Calu3 (cell line): ENCODE results near the gene PAFAH1B1. TPM values are rescaled to one million over a fixed set of nuclear protein-coding genes. Genes with fewer than 3 reads are reported as not detected.
"Not testable (repeated sequence)": the region's sequence is repeated elsewhere in the genome, so short reads cannot be mapped to it uniquely, and the experiment has no call there.

Source experiments
- BruUV-seq: library from RNA; stranded (reverse); fragments of 400-500 nt; replicated peaks from 2 replicates; lab custom pipeline; 2021; lab: Mats Ljungman, UMichigan
- CTCF ChIA-PET: fragments of 300-600 bp; sonication (Branson Sonifier 250); formaldehyde crosslinking; loops from one replicate; lab custom pipeline; 2022; ENCODE audit warnings: antibody characterized with exemption; lab: Charles Lee
- DNase-seq: peaks from one replicate; pipeline ENCODE4 v3.0.0; 2022
- H3K27ac Mint-ChIP-seq: one replicate; pipeline ENCODE4 v1.8.0; 2022; ENCODE audit warnings: mixed read lengths; ENCODE audit not compliant: unreplicated experiment
- H3K27me3 Mint-ChIP-seq: one replicate; pipeline ENCODE4 v1.8.0; 2022; ENCODE audit warnings: mixed read lengths; ENCODE audit not compliant: unreplicated experiment
- H3K36me3 Mint-ChIP-seq: one replicate; pipeline ENCODE4 v1.8.0; 2022; ENCODE audit warnings: mild to moderate bottlenecking, moderate library complexity, mixed read lengths; ENCODE audit not compliant: insufficient read depth, unreplicated experiment
- H3K4me1 Mint-ChIP-seq: one replicate; pipeline ENCODE4 v1.8.0; 2022; ENCODE audit warnings: mild to moderate bottlenecking, low read depth, mixed read lengths; ENCODE audit not compliant: unreplicated experiment
- H3K4me3 Mint-ChIP-seq: one replicate; pipeline ENCODE4 v1.8.0; 2022; ENCODE audit warnings: mild to moderate bottlenecking, low read depth, moderate library complexity, mixed read lengths; ENCODE audit not compliant: unreplicated experiment
- H3K9me3 Mint-ChIP-seq: one replicate; pipeline ENCODE4 v1.8.0; 2022; ENCODE audit warnings: low read depth, mixed read lengths; ENCODE audit not compliant: unreplicated experiment
- intact Hi-C: fragments of 100-400 bp; cut with micrococcal nuclease; formaldehyde crosslinking; loops from one replicate; pipeline ENCODE4 v1.10.0; 2022; ENCODE audit not compliant: unreplicated experiment
- total RNA-seq: library from RNA; stranded (reverse); gene quantifications from 2 replicates; pipeline ENCODE4 v1.2.3, GENCODE V29; 2022
- TF ChIP-seq, protein P1 (sequence below): fragments of 200-600 bp; IDR thresholded peaks from one replicate; pipeline ENCODE4 v1.8.0; 2022; ENCODE audit warnings: antibody characterized with exemption; ENCODE audit not compliant: unreplicated experiment

The PAFAH1B1 gene
- total RNA-seq, 1 experiment from 2014 or later: 99.8 TPM

DNA sequence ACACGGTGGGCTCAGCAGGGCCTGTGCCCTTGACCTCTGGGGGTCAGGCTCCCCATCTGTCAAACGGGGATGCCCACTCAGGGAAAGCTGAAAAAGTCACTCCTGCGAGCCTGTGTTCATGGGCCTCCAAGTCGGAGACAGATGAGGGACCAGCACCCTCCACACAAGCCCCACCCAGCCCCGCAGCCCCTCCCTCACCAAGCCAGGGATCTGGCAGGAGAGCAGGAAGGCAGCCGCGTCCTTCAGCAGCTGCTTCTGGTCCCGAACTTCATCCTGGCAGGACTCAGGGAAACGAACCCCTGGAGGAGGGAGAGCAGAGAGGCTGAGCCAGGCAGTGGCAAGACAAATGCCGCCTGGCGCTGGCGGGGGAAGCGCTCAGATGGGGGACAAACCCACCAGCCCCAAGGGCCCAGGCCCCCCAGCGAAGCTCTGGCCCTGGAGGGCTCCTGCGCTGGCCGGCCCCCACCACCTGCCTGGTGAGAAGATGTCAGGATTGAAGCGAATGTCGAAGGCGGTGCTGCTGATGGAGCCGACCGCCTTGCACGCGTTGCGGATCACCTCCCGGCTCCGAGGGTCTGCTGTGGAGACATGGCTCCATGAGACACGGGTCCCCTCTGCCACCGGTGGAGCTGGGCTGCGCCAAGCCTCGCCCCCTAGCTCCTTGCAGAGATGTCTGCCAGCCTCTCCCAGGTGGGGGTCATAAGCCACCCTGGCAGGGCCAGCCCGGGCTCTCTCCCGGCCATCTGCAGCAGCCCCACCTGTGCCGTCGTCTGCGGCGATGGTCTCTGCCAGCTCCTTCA, 102.7 kb downstream of the PAFAH1B1 start:
- intact Hi-C loops: no loop called here
- no peaks in the 10 kb centered on the region for H3K4me1 Mint-ChIP-seq
- TF ChIP-seq, protein P1, sequence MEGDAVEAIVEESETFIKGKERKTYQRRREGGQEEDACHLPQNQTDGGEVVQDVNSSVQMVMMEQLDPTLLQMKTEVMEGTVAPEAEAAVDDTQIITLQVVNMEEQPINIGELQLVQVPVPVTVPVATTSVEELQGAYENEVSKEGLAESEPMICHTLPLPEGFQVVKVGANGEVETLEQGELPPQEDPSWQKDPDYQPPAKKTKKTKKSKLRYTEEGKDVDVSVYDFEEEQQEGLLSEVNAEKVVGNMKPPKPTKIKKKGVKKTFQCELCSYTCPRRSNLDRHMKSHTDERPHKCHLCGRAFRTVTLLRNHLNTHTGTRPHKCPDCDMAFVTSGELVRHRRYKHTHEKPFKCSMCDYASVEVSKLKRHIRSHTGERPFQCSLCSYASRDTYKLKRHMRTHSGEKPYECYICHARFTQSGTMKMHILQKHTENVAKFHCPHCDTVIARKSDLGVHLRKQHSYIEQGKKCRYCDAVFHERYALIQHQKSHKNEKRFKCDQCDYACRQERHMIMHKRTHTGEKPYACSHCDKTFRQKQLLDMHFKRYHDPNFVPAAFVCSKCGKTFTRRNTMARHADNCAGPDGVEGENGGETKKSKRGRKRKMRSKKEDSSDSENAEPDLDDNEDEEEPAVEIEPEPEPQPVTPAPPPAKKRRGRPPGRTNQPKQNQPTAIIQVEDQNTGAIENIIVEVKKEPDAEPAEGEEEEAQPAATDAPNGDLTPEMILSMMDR: no peak
- CTCF ChIA-PET: no interaction called here
- DNase-seq: no peak
- no peak overlapping the region for H3K4me3 Mint-ChIP-seq
- peaks cover 45% of the 10 kb centered on the region for H3K36me3 Mint-ChIP-seq
- no peaks in the 10 kb centered on the region for H3K27me3 Mint-ChIP-seq
- no peak overlapping the region for H3K27ac Mint-ChIP-seq
- no peaks in the 10 kb centered on the region for H3K9me3 Mint-ChIP-seq
- BruUV-seq: no TSS peak

DNA sequence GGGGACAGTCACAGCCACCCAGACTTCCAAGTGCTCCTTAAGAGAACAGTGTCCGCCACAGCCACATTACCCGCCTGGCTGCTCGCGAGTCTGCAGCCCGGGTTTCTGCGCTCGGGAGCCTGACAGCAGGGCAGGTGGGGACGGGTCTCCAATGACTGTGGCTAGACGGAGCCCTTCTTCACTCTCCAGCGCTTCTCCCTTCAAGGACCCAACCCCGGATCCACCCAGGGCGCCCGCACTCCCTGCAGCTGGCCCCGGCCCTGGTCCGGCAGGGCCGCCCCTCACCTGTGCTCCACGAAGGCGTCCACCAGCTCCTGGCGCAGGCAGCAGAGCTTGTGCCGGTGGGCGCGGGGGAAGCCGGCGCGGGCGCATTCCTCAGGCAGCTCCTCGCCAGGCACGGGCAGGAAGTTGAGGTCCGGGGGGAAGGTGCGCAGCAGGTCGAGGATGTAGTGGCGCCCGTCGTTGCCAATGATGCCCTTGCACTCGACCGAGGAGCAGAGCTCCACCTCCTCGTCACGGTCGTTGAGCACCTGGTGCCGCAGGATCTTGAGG, 104.2 kb downstream of the PAFAH1B1 start:
- Mint-ChIP-seq H3K27ac (no peak overlapping the region), H3K36me3 (peaks cover 39% of the 10 kb centered on the region), H3K4me1 (no peaks in the 10 kb centered on the region), H3K4me3 (no peak overlapping the region), H3K9me3 (no peaks in the 10 kb centered on the region), H3K27me3 (no peaks in the 10 kb centered on the region)
- BruUV-seq: no TSS peak
- TF ChIP-seq, protein P1: no peak
- DNase-seq: no peak
- intact Hi-C loops: no loop called here
- CTCF ChIA-PET: no interaction called here

DNA sequence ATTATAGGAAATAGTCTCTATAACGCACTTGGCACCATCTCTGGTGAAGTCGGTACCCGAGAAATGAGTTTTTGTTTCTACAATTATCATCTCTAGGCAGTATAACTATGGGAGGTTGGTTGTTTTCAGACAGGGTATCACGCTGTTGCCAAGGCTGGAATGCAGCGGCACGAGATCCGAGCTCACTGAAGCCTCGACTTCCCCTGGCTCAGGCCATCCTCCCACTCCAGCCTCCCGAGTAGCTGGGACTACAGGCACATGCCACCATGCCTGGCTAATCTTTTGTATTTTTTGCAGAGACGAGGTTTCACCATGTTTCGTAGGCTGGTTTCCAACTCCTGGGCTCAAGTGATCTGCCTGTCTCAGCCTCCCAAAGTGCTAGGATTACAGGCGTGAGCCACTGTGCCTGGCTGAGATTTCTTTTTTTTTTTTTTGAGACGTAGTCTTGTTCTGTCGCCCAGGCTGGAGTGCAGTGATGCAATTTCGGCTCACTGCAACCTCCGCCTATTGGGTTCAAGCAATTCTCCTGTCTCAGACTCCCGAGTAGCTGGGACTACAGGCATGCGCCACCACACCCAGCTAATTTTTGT, 105.9 kb downstream of the PAFAH1B1 start:
- intact Hi-C loops, H3K27me3 Mint-ChIP-seq: not testable (repeated sequence)

DNA sequence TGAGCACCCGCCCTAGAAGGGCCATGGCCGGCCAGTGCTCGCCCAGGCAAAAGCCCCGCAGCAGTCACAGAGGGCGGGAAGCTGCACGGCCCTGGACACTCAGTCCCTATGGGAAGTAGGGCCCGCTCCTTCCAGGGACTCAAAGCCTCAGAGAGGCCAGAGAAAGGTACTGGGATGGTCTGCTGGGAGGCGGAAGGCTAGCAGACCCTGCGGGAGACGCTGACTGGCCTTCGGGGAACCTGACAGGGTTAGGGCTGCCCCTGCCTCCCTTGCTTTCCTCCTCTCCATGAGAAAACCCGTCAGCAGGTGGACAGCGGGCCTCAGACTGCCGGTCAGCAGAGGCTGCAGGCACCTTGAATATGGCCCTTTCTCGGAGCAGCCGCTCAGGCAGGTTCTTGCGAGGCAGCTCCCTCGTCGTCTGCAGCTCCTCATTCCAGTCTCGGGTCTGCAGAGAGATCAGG, 106.6 kb downstream of the PAFAH1B1 start:
- CTCF ChIA-PET: no interaction called here
- H3K27me3 Mint-ChIP-seq: no peaks in the 10 kb centered on the region
- BruUV-seq: no TSS peak

More for the DNA sequence above, 105.9 kb downstream of the PAFAH1B1 start:
- CTCF ChIA-PET, BruUV-seq, H3K4me1 Mint-ChIP-seq, H3K9me3 Mint-ChIP-seq, H3K27ac Mint-ChIP-seq, DNase-seq, H3K4me3 Mint-ChIP-seq: not testable (repeated sequence)
- peaks cover 38% of the 10 kb centered on the region for H3K36me3 Mint-ChIP-seq

More for the DNA sequence above, 106.6 kb downstream of the PAFAH1B1 start:
- no peak overlapping the region for H3K27ac Mint-ChIP-seq
- no peak for DNase-seq
- H3K4me3 Mint-ChIP-seq: no peak overlapping the region
- TF ChIP-seq, protein P1: no peak
- no peaks in the 10 kb centered on the region for H3K9me3 Mint-ChIP-seq
- intact Hi-C loops: no loop called here
- H3K36me3 Mint-ChIP-seq: peaks cover 39% of the 10 kb centered on the region
- H3K4me1 Mint-ChIP-seq: peaks cover under 1% of the 10 kb centered on the region
